NCI-H2171 treated with DMSO at 0.1 percent for 48 hours (cell line): ENCODE measurements around the gene PLCH2.

Experiments
- DNase-seq: peaks from one replicate; lab custom pipeline; 2025; lab: John Stamatoyannopoulos, UW

The PLCH2 gene

DNA sequence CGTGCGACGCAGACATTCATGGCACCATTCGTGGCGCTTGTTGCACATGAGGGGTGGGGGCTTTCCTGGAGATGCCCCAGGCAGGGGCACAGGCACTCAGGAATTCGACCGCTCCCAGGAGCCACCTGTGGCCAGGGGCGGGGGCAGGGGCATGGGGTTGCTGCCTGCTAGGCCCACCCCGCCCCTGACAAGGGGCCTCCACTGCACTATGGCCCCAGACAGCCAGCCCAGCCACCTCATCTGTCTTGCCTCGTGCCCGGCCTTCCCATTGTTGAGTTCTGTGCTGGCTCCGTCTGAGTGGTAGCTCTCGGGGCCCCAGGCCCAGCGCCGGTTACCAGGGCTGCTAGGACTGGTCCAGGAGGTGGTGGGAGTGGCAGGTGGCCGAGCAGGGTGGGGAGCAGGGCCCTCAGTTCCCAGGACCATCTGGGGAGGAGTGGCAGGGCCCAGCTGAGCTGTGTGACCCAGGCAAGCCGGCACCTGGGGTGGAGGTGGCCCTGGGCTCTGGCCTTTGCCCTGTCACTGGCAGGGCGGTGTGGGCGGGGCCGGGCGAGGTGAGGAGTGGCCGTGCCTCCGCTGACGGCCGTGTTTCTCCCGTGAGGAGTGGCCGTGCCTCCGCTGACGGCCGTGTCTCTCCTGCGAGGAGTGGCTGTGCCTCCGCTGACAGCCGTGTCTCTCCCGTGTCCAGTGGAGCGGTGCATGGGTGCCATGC lies 1.9 kb downstream of the PLCH2 start:
- no peak for DNase-seq

DNA sequence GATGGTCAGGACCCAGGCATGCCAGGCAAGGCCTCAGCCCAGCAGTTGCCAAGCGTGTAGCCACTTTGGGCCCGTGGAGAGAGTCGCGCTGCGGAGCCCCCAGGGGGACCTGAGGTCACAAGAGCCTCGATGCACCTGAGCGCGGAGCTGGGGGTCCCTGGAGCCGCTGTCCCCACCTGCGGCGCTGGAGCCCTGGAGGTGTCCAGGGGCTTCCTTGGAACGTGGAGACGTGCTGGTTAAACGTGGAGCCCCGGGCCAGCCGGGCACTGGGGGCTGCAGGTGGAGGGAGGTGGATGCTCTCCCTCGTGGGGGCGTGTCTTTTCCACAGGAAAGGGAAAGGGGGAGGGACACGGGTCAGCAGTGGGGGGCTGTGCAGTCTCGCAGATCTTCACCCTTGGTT lies 3.1 kb downstream of the PLCH2 start:
- no peak for DNase-seq

DNA sequence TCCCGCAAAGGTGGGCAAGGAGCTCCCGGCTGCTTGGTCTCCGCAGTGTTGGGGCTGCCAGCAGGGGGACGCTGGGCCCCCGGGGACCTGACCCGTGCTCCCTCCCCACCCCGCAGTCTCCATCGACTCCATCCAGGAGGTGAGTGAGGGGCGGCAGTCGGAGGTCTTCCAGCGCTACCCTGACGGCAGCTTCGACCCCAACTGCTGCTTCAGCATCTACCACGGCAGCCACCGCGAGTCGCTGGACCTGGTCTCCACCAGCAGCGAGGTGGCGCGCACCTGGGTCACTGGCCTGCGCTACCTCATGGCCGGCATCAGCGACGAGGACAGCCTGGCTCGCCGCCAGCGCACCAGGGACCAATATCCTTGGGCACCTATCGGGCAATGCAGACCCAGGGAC lies 3.5 kb downstream of the PLCH2 start:
- DNase-seq: no peak

DNA sequence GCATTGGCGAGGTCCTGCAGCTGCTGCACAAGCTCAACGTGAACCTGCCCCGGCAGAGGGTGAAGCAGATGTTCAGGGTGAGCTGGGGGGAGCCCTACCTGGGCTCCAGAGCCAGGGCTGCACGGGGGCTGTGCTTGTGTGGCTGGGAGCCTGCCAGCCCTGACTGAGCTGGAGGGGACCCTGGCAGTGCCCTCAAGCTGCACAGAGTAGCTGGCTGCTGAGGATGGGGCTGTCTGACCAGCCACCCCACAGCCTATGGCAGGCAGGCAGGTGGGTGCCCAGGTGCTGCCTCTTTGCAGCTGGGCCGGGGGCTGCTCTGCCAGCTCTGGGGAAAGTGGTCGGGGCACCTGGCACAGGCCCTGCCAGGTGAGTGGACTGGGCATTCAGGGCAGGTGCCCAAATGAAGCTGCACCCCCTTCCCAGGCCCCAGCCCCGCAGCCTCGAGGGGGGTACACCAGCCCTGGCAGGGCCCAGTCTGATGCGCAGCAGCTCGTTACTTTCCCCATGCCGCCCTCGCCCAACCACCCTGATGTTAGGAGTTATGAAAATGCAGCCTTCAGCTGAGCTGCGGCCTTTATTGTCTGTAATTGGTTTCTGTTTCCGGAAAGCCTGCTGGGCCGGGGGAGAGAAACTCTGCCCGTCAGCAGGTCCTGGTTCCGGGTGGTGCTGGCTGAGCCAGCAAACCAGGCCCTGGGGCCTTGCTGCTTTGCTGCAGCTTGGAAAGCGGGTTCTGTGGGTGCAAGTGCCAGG lies 4.3 kb downstream of the PLCH2 start:
- DNase-seq: peak; percentile 82

DNA sequence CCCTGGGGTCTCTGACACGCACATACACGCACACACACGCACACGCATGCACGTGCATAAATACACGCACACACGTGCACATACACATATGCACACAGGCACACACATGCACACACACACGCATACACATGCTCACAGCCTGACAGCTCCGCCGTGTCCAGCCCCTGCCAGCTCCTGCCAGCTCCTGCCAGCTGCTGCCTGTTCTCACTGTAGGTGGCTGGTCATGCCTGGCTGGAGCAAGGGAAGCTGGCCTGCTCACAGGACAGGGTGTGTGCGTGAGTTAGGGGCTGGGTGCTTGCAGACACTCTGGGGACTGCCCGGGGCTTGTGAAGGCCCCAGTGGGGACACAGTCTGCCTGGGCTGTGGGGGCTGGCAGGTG lies 4.9 kb downstream of the PLCH2 start:
- DNase-seq: no peak

DNA sequence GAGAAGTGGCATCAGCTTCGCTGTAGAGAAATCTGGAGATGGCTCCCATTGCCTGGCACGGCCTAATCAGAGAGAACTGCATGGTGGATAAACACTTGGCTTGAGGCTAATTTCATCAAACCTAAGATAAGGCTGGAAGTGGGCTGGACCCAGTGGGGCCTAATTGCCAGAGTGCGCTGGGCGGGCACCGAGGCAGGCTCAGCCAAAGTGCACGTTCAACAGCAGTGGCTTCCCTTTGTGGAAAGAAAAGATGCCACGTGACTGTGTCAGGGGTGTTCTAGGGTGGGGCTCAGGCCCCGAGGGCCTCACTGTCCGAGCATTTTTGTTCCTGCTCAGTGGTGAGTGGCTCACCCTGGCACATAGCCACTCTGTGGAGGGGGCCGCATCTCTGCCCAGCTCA lies 5.8 kb downstream of the PLCH2 start:
- no peak for DNase-seq

DNA sequence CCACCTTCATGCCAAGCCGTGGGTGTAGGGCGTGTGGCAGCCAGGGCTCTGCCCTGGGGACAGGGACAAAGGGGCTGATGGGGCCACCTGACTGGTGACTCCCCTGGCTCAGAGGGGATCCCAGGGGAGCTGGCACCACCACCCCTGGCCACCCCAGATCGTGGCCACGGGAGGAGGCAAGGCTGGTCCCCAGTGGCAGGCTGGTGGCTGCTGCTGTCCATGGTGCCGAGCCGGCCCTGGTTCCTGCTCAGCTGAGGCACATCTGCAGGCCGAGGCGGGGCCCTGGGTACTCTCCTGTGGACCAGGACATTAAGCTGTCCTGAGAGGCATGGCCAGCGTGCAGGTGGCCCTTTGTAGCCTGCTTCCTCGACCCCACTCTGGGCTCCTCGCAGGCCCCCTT lies 6.5 kb downstream of the PLCH2 start:
- DNase-seq: no peak

DNA sequence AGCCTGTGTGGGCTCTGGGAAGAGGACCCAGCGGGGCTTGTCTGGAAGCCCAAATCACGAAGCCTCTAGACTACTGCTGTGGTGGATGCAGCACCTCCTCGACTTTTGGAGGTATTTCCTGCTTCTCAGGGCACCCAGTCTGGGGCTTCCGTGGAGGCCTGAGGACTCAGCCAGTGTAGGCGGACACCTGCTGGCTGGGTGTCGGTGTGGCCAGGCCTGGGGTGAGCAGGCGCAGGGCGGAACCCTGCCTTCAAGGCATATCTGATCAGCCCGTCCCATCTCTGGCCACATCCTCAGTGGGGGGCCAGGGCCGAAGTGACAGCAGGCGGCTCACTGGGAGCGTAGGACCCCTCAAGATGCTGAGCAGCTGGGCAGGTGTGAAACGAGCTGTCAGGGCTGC lies 6.9 kb downstream of the PLCH2 start:
- no peak for DNase-seq

DNA sequence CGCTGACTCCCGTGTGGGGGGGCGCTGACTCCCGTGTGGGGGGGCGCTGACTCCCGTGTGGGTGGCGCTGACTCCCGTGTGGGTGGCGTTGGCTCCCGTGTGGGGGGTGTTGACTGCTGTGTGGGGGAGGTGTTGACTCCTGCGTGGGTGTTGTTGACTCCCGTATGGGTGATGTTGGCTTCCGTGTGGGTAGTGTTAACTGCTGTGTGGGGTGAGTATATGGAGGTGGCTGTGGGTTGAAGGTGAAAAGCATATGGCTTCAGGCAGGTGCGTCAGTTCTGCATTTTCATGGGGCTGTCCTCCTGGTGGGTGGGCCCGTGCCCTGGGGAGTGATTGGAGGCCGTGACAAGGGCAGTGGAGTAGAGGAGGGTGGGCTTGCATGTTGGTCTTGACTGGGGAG lies 7.9 kb downstream of the PLCH2 start:
- DNase-seq: no peak

DNA sequence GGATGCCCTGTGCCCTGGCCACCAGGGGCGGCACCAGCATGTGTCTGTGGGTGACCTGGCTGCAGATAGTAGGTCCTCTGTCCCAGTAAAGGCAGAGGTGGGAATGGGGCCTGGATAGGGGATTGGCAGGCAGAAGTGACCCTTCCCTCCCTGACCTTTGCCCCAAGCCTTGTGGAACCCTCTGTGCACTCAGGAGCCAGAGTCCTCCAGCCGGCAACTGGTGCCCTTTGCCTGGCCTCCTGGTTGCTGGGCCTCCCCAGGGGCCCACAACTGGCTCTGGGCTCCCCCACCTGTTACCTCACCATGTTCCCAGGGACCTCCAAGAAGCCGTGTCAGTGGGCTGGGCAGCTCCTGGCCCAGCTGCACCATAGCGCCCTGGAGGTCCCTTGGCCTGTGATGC lies 10.0 kb downstream of the PLCH2 start:
- DNase-seq: no peak

DNA sequence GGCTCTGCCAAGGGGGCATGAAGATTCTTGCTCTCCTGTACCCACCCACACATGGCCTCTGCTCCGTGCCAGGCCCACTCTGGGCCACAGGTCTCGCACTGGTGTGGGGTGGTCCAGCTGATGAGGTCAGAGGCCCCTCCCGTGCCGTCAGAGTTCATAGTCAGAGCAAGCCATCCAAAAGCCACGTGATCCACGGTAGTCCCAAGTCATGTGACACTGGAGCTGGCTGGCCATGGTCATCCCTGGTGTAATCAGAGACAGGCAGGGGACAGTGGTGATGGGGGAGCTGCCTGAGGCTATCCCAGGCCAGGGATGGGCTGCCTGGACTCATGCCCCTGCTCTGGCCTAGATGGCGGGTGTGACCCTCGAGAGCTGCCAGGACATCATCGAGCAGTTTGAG lies 10.5 kb downstream of the PLCH2 start:
- DNase-seq: no peak

DNA sequence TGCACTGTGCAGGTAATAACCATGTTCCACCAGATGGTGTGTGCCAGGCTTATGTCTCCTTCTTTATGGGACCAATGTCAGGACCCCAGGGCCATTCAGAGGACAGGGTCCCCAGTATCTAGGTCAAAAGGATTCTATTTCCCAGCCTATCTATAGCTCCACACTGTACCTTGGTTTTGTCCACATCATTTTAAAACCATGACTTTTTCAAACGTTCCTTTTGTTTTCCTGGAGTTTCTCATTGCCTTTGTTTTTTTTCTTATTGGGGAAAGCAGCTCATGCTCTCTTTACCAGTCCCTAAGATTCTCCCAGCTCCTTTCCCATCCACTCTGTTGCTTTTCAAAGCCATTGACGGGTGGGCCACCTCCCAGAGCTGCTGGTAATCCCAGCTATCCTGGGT lies 12.6 kb downstream of the PLCH2 start:
- DNase-seq: no peak

DNA sequence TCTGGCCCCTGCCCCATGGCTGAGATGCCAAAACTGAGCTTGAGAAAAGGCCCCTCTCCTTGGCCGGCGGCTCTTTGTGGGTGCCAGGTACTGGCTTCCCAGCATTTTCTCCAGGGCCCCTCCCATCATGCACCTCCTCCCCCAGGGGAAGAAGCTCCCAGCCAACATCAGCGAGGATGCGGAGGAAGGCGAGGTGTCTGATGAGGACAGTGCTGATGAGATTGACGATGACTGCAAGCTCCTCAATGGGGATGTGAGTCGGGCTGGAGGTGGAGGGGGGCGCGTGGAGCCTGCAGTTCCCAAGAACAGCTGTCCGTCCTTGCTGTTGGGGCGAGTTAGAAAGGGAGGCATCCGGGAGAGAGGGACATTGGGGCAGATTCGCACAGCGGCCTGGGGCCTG lies 13.5 kb downstream of the PLCH2 start:
- DNase-seq: no peak

DNA sequence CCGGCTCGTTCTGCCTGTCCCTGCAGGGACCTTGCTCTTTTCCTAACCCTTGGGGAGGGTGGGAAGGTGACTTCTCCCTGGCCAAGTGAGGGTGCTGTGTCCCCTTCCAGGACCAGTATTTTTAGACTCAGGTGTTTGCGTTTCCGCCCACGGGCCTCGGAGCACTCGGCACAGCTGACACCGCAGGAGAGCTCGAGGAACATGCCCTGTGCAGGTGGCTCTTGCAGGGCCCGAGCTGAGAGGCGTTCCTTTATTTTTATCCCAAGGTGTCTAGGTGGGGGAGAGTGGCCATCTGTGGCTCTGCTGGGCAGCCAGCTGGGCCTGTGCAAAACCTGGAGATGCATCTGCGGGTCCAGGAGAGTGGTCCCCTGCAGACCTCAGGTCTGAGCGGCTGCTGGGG lies 16.0 kb downstream of the PLCH2 start:
- DNase-seq: no peak

DNA sequence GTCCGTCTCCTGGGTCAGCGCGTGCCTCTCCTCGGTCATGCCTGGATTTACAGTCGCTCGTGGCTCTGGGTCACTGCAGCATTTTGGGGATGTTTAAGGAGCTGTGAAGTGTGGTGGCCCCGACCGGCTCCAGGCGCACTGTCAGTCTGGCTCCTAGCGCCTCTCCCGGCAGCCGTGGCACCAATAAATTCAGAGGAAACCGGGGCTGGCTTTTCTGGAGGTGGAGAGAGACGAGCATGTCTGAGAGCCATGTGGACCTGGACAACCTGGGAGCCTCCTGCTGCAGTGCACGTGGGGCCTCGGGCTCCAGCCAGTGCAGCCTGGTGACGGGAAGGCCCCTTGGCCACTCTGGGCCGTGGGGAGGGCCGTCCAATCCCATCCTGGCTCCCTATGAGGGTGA lies 17.1 kb downstream of the PLCH2 start:
- no peak for DNase-seq

DNA sequence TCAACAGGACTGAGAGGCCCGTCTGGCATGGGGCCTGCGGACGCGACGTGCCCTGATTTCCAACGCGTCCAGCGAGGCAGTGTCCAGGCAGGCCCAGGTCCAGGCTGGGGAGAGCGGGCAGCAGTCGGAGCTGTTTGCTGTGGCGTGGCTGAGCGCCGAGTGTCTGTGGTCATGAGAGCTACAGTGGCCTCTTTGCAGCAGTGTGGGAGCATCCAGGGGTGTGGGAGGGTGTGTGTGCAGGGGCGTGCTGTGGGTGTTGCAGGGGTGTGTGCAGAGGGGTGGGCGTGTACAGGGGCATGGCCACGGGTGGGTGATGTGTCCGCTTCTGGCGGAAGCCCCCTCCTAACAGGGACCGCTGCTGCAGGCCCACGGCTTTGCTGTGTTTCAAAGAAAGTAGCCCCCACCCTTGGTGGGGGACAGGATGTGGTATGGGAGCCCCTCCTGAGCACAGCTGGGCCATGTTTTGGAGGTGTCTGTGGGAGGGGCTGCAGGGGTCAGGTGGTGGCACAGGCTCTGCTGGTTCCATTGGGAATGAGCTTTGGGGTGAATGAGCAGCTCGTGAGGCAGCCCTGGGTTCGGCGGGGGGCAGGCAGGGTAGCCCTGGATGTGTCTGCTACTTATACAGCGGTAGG lies 17.7 kb downstream of the PLCH2 start:
- no peak for DNase-seq

DNA sequence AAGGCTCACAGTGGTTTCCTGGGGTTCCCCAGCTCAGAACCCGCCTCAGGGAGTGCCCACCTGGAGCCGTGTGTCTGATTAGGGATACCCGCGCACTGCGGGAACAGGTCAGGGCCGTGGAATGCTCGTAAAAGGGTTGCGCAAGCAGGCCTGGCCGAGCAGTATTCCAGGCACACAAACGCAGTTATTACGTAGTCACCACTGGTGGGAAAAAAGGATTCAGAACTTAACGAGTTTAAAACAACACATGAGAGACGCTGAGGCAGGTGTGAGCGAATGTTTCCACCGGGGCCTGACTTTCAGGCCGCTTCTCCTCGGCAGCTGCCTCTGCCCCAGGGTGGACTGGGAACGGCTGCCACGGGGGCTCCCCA lies 18.2 kb downstream of the PLCH2 start:
- DNase-seq: no peak

DNA sequence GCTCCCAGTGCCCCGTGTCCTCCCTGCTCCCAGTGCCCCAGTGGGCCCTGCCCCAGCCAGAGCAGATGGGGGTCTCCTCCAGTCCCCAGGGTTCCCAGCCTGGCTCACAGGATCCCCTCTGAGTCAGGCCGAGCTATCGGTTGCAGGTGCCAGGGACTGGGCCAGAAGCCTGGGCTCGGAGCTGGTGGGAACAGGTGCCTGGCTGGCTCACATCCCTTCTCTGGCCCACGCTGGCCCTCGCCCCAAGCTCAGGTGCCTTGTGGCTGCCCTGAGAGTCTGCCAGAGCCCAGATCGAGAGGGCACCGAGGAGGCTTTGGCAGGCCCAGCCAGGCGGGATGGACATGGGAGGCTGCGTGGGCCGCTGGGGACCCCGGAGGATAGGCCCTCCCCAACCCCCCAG lies 18.9 kb downstream of the PLCH2 start:
- no peak for DNase-seq

DNA sequence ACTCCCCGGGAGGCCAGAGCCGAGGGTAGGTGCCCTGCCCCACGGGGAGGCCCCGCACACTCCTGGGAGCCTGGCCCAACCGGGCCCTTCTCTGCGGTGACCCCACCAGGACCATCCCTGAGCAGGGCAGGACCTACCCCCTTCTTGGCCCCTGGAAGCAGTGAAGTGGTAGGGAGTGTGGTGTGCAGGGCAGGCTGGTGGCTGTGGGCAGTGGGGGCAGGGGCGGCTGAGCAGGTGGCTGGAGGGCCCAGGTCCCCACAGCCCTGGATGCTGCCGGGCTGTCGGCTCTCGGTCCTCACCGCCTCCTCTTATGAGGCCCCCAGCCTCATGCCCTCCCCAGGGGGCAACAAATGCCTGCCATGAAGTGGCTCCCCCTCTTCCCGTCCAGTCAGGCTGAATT lies 19.5 kb downstream of the PLCH2 start:
- no peak for DNase-seq

DNA sequence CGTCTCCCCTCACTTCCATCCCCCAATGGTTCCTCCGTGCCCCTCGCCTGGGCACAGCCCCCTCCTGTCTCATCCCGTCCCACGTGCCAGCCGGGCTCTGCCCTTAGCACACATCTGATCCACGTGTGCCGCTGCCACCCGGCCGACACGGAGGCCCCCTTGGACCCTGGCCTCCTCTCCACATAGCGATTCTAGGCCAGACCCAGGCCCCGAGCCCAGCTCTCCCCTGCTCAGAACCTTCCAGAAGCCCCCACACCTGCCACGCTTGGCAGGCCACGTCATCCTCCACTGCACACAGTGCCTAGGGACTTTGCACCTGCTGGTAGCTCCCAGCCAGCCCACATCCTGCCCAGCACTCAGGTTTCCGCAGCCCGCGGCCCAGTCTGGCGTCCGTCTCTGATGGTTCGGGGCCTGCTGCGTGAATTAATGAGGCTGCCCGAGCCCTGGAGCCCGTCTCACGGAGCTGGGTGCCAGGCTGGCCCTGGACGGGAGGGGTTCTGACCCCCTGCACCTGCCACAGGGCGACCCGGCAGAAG lies 20.1 kb downstream of the PLCH2 start:
- DNase-seq: no peak

DNA sequence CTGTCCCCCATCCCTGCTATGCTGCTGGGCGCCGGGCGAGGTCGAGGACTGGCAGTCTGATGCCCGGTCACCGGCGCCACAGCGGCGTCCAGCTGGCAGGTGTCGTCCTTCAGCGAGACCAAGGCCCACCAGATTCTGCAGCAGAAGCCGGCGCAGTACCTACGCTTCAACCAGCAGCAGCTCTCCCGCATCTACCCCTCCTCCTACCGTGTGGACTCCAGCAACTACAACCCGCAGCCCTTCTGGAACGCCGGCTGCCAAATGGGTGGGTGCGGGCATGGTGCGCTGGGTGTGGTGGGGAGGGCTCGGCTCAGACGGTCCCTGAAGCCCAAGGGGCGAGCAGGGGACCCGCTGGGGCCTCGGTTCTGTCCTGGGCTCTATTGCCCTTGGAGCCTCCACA lies 20.7 kb downstream of the PLCH2 start:
- no peak for DNase-seq

DNA sequence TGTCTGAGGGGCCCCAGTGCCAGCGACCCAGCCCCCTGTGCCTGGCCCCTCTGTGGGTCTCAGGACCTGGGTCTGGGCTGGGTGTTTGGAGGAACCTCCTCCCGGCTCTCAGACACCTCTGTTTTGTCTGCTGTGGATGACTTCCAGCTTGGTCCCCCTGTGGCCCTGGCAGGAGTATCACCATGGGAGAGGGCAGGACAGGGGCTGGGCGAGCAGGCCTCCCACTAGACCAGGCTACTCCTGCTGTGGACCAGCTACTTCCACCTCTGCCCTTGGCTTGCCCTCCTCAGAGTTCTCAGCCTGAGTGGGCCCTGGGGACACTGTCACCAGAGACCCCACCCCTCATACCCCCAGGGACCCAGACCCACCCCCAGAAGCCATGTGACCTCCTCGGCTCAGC lies 21.8 kb downstream of the PLCH2 start:
- no peak for DNase-seq

DNA sequence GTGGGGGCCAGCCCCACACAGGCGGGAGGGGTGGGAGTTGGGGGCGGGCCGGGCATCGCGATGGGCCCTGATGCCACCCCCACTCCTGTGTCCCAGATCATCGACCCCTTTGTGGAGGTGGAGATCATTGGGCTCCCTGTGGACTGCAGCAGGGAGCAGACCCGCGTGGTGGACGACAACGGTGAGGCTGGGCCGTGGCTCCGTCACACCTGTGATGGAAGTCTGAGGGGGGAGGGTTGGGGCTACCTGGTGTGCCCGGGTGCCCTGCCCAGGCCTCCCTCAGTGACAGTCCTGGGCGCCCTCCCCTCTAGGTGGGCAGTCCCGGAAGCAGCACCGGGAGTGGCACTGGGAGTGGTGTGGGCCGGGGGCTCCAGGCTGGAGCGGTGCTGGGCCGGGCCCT lies 22.6 kb downstream of the PLCH2 start:
- DNase-seq: no peak
